AG04450 (cell line): ENCODE data around the gene MAPK8IP1. TPM values are rescaled to one million over a fixed set of nuclear protein-coding genes. Genes with fewer than 3 reads are reported as not detected.

Experiments
- CTCF ChIA-PET: fragments of 300-600, 350-600 bp; formaldehyde crosslinking; extraction: SDS; loops from one replicate; lab custom pipeline; 2022; ENCODE audit warnings: antibody characterized with exemption, inconsistent platforms; lab: Charles Lee
- POLR2A ChIA-PET: fragments of 350-600 bp; formaldehyde crosslinking; extraction: SDS; loops from one replicate; lab custom pipeline; 2021; ENCODE audit warnings: antibody characterized with exemption, inconsistent platforms; lab: Yijun Ruan, JAX
- DNase-seq: peaks from one replicate; pipeline ENCODE4 v3.0.0-alpha.2; 2011; ENCODE audit warnings: low read depth, low spot score
- H3K27ac ChIP-seq: one replicate; pipeline ENCODE4 v1.5.1; 2012; ENCODE audit warnings: low read depth, low read length, control low read depth
- H3K27me3 ChIP-seq: one replicate; pipeline ENCODE4 v1.6.0; 2012; ENCODE audit warnings: low read length; ENCODE audit not compliant: control insufficient read depth, insufficient read depth
- H3K4me3 ChIP-seq: 2 replicates; pipeline ENCODE4 v1.5.1; 2011; ENCODE audit warnings: mild to moderate bottlenecking, low read depth, low read length, control low read depth
- H3K9me3 ChIP-seq: 2 replicates; pipeline ENCODE4 v1.5.1; 2012; ENCODE audit warnings: low read length; ENCODE audit not compliant: control insufficient read depth, insufficient read depth
- CTCF ChIP-seq: IDR thresholded peaks from 2 replicates; pipeline ENCODE4 v1.5.1; 2011; ENCODE audit warnings: low read depth, low read length, control low read depth, inconsistent platforms
- polyA plus RNA-seq: library from polyadenylated mRNA; depleted of rRNA; stranded (reverse); fragments of >200 nt; gene quantifications from 2 replicates; pipeline ENCODE4 v1.2.3, GENCODE V29; 2011

The MAPK8IP1 gene
- polyA plus RNA-seq, 1 experiment: 5.6 TPM

DNA sequence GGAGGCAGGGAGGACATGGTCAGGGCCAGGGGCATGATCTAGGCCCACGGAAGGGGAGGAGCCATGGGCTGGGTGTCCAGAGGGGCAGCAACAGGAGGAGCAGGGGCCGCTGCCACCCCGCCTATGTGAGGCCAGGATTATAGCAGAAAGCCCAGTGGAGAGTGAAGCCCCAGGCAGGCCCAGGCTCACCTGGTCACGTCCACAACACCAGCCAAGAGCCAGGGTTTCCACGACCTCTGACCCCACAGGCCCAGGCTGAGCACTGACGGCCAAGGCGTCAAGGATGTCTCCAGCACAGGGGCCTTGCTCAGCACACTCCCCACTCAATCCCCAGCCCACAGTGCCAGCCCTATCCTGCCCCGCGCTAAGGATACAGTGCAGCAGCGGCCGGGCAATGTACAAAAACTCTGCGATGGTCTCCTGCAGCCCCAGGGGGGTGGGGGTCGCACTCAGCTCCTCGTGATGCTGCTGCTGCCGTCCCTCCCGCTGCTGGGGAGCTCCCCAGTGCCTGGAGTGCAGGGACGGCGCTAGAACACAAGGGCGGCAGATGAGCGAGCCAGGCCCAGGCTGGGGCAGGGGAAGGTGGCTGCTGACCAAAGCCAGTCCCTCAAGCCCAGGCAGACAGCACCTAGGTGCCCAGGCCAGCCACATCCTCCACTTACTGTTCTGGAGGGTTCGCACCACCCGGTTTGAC, 28.6 kb downstream of the MAPK8IP1 start:
- ChIA-PET POLR2A (no interaction called here), CTCF (interaction anchor here (0.5 kb wide), 1 partner anchor 387 kb away, joined by 3 read pairs; no protein-coding TSS in a partner anchor)
- no peaks in the 10 kb centered on the region for H3K27me3 ChIP-seq
- H3K4me3 ChIP-seq: no peak overlapping the region
- peaks cover 5% of the 10 kb centered on the region; the same call in 1 of the 2 replicates for H3K9me3 ChIP-seq
- no peak for TF ChIP-seq CTCF
- H3K27ac ChIP-seq: no peak overlapping the region
- no peak for DNase-seq

- TF ChIP-seq CTCF: no peak
- Histone ChIP-seq H3K4me3 (no peak overlapping the region), H3K27me3 (peaks cover 2% of the 10 kb centered on the region), H3K27ac (no peak overlapping the region), H3K9me3 (peaks cover 5% of the 10 kb centered on the region; the same call in 1 of the 2 replicates)
- ChIA-PET POLR2A (no interaction called here), CTCF (interaction anchor here (1.1 to 3.1 kb wide), 3 partner anchors 43 to 73 kb away, joined by 4 to 8 read pairs (median 5); no protein-coding TSS in a partner anchor)
- no peak for DNase-seq
These were observed 30.0 kb downstream of the MAPK8IP1 start for GRCh38 chr11:45915446-45915845.

- CTCF ChIA-PET: interaction anchor here (3.1 kb wide), 1 partner anchor 74 kb away, joined by 8 read pairs; no protein-coding TSS in a partner anchor
- no peak for TF ChIP-seq CTCF
- DNase-seq: no peak
These were observed 31.8 kb downstream of the MAPK8IP1 start for GRCh38 chr11:45917286-45917622.

GRCh38 chr11:45917623-45918330, 32.3 kb downstream of the MAPK8IP1 start, which contains the start of gene PEX16:
TSS of gene PEX16 (minus strand) at chr11:45917877. CDS start at chr11:45917811, 66 bp downstream.
- H3K27me3 ChIP-seq: peaks cover 20% of the 10 kb centered on the region
- no peak for TF ChIP-seq CTCF
- H3K9me3 ChIP-seq: peaks cover 5% of the 10 kb centered on the region; the same call in 1 of the 2 replicates
- H3K27ac ChIP-seq: peak within 1 kb of the TSS; percentile 89
- CTCF ChIA-PET: interaction anchor here (1.5 to 3.1 kb wide), 2 partner anchors 44 to 75 kb away, joined by 4 to 8 read pairs; no protein-coding TSS in a partner anchor
- H3K4me3 ChIP-seq: peak within 1 kb of the TSS; percentile 96
- POLR2A ChIA-PET: interaction anchor here (0.7 to 1.6 kb wide), 9 partner anchors 9 to 112 kb away, joined by 3 to 6 read pairs (median 3); partner anchors contain the start of genes CRY2 and SLC35C1
- DNase-seq: peak; percentile 100

More at GRCh38 chr11:45917286-45917622, 31.8 kb downstream of the MAPK8IP1 start:
- H3K27me3 ChIP-seq: peaks cover 15% of the 10 kb centered on the region
- peaks cover 5% of the 10 kb centered on the region; the same call in 1 of the 2 replicates for H3K9me3 ChIP-seq
- H3K4me3 ChIP-seq: peak overlapping the region; percentile 96
- peak overlapping the region; percentile 89 for H3K27ac ChIP-seq
- POLR2A ChIA-PET: interaction anchor here (1.0 to 1.6 kb wide), 3 partner anchors 8 to 112 kb away, joined by 3 to 6 read pairs (median 4); partner anchors contain the start of gene SLC35C1
